BE2C (cell line): Measurements from ENCODE around the gene TMEM26.
"Not testable (repeated sequence)": the region's sequence is repeated elsewhere in the genome, so short reads cannot be mapped to it uniquely, and the experiment has no call there.

ENCODE experiments used
- DNase-seq: peaks from one replicate; pipeline ENCODE4 v3.0.0-alpha.2; 2020
- H3K27me3 ChIP-seq: fragments of 250-450 bp; sonication (Bioruptor Pico); 2 replicates; pipeline ENCODE4 v1.5.1; 2020; ENCODE audit warnings: mild to moderate bottlenecking
- H3K36me3 ChIP-seq: fragments of 250-450 bp; sonication (Bioruptor Pico); 2 replicates; pipeline ENCODE4 v1.5.1; 2020; ENCODE audit warnings: mild to moderate bottlenecking
- H3K4me1 ChIP-seq: fragments of 250-450 bp; sonication (Bioruptor Pico); 2 replicates; pipeline ENCODE4 v1.5.1; 2020
- H3K4me3 ChIP-seq: 2 replicates; pipeline ENCODE4 v1.5.1; 2011; ENCODE audit warnings: low read depth, low read length
- H3K9me3 ChIP-seq: fragments of 250-450 bp; sonication (Bioruptor Pico); 2 replicates; pipeline ENCODE4 v1.5.1; 2020
- CTCF ChIP-seq: IDR thresholded peaks from 2 replicates; pipeline ENCODE4 v1.5.1; 2012; ENCODE audit warnings: mild to moderate bottlenecking, low read depth, low read length

TMEM26 gene

DNA sequence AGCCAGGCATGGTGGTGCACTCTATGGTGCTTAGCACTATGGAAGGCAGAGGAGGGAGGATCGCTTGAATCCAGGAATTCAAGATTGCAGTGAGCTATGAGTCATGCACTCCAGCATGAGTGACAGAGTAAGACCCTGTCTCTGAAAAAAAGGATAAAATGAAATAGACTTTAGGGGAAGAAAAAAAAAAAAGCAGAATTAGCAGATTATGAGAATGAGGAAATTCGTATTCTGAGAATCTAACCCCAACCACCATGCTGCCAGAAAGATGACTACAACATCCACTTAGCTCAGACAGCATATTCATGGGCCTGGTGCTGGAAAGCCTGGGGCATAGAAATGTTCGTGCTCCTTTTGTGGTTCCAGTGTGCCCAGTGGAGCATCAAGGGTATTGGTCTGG is 63.3 kb downstream of the TMEM26 start:
- DNase-seq: no peak

DNA sequence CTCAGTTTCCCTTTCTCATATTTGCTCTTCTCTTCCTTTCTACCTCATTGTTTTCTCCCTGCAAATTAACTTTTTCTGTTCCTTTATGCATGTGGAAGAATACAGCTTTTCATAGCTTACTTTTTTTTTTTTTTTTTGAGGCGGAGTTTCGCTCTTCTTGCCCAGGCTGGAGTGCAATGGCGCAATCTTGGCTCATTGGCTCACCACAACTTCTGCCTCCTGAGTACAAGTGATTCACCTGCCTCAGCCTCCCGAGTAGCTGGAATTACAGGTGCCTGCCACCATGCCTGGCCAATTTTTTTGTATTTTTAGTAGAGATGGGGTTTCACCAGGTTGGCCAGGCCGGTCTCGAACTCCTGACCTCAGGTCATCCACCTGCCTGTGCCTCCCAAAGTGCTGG is 64.2 kb downstream of the TMEM26 start:
- not testable (repeated sequence) for H3K4me1 ChIP-seq, H3K27me3 ChIP-seq, H3K4me3 ChIP-seq, H3K36me3 ChIP-seq, DNase-seq, H3K9me3 ChIP-seq

More for the DNA sequence above, 63.3 kb downstream of the TMEM26 start:
- no peak for TF ChIP-seq CTCF
- H3K36me3 ChIP-seq: no peaks in the 10 kb centered on the region
- no peaks in the 10 kb centered on the region for H3K27me3 ChIP-seq
- H3K9me3 ChIP-seq: no peaks in the 10 kb centered on the region
- H3K4me1 ChIP-seq: no peaks in the 10 kb centered on the region
- no peak overlapping the region for H3K4me3 ChIP-seq

- Histone ChIP-seq H3K27me3 (no peaks in the 10 kb centered on the region), H3K36me3 (no peaks in the 10 kb centered on the region), H3K4me3 (no peak overlapping the region), H3K4me1 (no peaks in the 10 kb centered on the region), H3K9me3 (no peaks in the 10 kb centered on the region)
- DNase-seq: no peak
- TF ChIP-seq CTCF: no peak
Measured at GRCh38 chr10:61385231-61386001, 67.8 kb downstream of the TMEM26 start.

DNA sequence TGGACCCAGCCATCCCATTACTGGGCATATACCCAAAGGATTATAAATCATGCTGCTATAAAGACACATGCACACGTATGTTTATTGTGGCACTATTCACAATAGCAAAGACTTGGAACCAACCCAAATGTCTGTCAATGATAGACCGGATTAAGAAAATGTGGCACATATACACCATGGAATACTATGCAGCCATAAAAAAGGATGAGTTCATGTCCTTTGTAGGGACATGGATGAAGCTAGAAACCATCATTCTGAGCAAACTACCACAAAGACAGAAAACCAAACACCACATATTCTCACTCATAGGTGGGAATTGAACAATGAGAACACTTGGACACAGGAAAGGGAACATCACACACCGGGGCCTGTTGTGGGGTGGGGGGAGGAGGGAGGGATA is 72.0 kb downstream of the TMEM26 start:
- not testable (repeated sequence) for DNase-seq, H3K4me3 ChIP-seq, H3K27me3 ChIP-seq, H3K4me1 ChIP-seq, H3K9me3 ChIP-seq, H3K36me3 ChIP-seq

- H3K36me3 ChIP-seq: no peaks in the 10 kb centered on the region
- H3K4me3 ChIP-seq: no peak overlapping the region
- TF ChIP-seq CTCF: no peak
- no peaks in the 10 kb centered on the region for H3K9me3 ChIP-seq
- no peak for DNase-seq
- H3K27me3 ChIP-seq: no peaks in the 10 kb centered on the region
- no peaks in the 10 kb centered on the region for H3K4me1 ChIP-seq
Measured at GRCh38 chr10:61378865-61379264, 74.3 kb downstream of the TMEM26 start.

DNA sequence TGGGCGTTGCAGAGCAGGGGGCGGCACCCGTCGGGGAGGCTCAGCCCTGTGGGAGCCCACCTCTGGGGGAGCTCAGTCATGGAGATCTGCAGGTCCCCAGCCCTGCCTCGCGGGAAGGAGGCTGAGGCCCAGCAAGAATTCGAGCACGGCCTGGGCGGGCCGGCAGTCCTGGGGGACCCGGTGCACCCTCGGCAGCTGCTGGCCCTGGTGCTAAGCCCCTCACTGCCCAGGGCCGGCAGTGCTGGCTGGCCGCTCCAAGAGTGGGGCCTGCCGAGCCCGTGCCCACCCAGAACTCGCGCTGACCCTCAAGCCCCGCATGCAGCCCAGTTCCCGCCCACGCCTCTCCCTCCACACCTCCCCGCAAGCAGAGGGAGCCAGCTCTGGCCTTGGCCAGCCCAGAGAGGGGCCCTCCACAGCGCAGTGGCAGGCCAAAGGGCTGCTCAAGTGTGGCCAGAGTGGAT is 76.2 kb downstream of the TMEM26 start:
- Histone ChIP-seq H3K36me3 (no peaks in the 10 kb centered on the region), H3K9me3 (no peaks in the 10 kb centered on the region), H3K4me1 (no peaks in the 10 kb centered on the region), H3K27me3 (no peaks in the 10 kb centered on the region), H3K4me3 (no peak overlapping the region)
- no peak for TF ChIP-seq CTCF
- no peak for DNase-seq

DNA sequence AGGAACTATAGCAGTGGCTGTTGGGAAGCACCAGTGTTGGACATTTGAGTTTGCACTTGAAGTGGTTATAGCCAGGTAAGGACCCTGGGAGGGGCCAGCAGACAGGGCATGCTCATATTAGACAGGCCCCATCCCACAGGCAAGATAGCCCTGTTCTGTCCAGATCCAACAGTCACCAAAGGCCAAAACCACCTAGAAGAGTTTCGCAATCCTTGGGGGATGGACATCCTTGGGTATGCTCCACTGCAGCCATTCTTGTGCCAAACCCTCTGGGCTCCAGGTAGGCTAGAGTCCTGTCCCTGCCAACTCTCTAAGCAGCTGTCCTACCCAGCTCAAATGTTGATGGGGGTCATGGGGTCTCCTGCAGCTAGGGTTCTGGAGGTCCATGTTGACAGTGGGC is 76.8 kb downstream of the TMEM26 start:
- Histone ChIP-seq H3K4me3 (no peak overlapping the region), H3K27me3 (no peaks in the 10 kb centered on the region), H3K9me3 (no peaks in the 10 kb centered on the region), H3K4me1 (no peaks in the 10 kb centered on the region), H3K36me3 (no peaks in the 10 kb centered on the region)
- no peak for DNase-seq
- no peak for TF ChIP-seq CTCF
